ENCODE measurements around the gene LRMDA.

The LRMDA gene

DNA sequence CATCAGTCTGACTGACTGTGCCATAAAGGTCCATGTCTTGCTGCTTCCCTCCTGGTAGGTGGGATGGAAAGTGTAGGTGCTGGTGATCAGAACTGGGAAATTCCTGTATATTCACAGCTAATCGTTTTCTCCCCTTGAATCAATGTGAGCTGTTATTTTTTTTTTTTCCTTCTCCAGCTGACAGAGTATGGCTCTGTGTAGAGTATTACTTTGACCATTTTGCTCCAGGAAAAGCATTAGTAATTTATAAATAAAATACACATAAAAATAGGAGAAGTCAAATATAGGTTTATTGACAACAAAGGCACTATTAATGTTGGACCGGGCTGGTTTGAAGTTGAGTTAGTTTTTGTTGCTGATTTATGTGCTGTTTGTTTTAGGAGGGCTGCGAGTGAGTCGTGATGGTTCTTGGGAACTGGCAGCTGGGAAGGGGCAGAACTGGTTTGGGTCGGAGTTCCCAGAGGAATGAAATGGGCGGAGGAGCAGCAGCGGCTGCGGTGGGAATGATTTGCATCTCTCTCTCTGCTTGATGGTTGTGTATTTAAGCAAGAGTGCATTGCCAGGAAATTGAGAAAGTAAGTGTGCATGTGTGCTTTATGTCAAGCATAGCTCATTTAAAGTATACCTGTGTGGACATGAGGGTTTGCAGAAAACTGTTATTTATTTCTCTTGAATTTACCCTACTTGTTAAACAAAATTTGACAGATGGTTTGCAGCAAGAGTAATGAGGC, 80.9 kb downstream of the LRMDA start:
- CTCF ChIA-PET, result no interaction called here
- Histone ChIP-seq H3K36me3 (ENCODE audit: control insufficient read depth in 2 of 2, insufficient read depth in 1 of 2, low read length in 2 of 2) (no peaks in the 10 kb centered on the region), H3K27ac (ENCODE audit: extremely low read depth, low read depth, low read length) (peak overlapping the region; percentile 24; the same call in 1 of the 2 replicates), H3K4me3 (ENCODE audit: low read depth, low read length) (no peak overlapping the region), H3K4me1 (ENCODE audit: control insufficient read depth, insufficient read depth, low read length) (peaks cover 29% of the 10 kb centered on the region), H3K9me3 (ENCODE audit: control insufficient read depth, insufficient read depth, low read depth, low read length) (no peaks in the 10 kb centered on the region)
- POLR2A ChIA-PET, result interaction anchor here (0.7 to 1.5 kb wide), 2 partner anchors 111 to 229 kb away, joined by 3 to 7 read pairs; partner anchors contain the start of gene ZNF503
- TF ChIP-seq, protein P1, sequence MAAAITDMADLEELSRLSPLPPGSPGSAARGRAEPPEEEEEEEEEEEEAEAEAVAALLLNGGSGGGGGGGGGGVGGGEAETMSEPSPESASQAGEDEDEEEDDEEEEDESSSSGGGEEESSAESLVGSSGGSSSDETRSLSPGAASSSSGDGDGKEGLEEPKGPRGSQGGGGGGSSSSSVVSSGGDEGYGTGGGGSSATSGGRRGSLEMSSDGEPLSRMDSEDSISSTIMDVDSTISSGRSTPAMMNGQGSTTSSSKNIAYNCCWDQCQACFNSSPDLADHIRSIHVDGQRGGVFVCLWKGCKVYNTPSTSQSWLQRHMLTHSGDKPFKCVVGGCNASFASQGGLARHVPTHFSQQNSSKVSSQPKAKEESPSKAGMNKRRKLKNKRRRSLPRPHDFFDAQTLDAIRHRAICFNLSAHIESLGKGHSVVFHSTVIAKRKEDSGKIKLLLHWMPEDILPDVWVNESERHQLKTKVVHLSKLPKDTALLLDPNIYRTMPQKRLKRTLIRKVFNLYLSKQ (tag by site-specific recombination; IDR thresholded peaks at IDR 0.05; ENCODE audit: borderline replicate concordance), result no peak
- TF ChIP-seq, protein P2, sequence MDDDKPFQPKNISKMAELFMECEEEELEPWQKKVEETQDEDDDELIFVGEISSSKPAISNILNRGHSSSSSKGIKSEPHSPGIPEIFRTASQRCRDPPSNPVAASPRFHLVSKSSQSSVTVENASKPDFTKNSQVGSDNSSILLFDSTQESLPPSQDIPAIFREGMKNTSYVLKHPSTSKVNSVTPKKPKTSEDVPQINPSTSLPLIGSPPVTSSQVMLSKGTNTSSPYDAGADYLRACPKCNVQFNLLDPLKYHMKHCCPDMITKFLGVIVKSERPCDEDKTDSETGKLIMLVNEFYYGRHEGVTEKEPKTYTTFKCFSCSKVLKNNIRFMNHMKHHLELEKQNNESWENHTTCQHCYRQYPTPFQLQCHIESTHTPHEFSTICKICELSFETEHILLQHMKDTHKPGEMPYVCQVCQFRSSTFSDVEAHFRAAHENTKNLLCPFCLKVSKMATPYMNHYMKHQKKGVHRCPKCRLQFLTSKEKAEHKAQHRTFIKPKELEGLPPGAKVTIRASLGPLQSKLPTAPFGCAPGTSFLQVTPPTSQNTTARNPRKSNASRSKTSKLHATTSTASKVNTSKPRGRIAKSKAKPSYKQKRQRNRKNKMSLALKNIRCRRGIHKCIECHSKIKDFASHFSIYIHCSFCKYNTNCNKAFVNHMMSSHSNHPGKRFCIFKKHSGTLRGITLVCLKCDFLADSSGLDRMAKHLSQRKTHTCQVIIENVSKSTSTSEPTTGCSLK (tag by site-specific recombination; IDR thresholded peaks at IDR 0.05), result no peak
- 0 out of 2 replicates have a peak, but pooled peaks have one; percentile 23 for TF ChIP-seq GFI1B (tag by site-specific recombination; IDR thresholded peaks at IDR 0.05)
- TF ChIP-seq, protein P3, sequence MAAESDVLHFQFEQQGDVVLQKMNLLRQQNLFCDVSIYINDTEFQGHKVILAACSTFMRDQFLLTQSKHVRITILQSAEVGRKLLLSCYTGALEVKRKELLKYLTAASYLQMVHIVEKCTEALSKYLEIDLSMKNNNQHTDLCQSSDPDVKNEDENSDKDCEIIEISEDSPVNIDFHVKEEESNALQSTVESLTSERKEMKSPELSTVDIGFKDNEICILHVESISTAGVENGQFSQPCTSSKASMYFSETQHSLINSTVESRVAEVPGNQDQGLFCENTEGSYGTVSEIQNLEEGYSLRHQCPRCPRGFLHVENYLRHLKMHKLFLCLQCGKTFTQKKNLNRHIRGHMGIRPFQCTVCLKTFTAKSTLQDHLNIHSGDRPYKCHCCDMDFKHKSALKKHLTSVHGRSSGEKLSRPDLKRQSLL (tag by site-specific recombination; IDR thresholded peaks at IDR 0.05), result no peak
- TF ChIP-seq ZNF837 (tag by site-specific recombination; IDR thresholded peaks at IDR 0.05), result no peak
- TF ChIP-seq ZNF561 (tag by site-specific recombination; IDR thresholded peaks at IDR 0.05; ENCODE audit: borderline replicate concordance), result 0 out of 2 replicates have a peak, but pooled peaks have one; percentile 22
- TF ChIP-seq, protein P4, sequence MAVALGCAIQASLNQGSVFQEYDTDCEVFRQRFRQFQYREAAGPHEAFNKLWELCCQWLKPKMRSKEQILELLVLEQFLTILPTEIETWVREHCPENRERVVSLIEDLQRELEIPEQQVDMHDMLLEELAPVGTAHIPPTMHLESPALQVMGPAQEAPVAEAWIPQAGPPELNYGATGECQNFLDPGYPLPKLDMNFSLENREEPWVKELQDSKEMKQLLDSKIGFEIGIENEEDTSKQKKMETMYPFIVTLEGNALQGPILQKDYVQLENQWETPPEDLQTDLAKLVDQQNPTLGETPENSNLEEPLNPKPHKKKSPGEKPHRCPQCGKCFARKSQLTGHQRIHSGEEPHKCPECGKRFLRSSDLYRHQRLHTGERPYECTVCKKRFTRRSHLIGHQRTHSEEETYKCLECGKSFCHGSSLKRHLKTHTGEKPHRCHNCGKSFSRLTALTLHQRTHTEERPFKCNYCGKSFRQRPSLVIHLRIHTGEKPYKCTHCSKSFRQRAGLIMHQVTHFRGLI (tag by site-specific recombination; IDR thresholded peaks at IDR 0.05), result no peak
- no peak for TF ChIP-seq BCL11B (tag by site-specific recombination; IDR thresholded peaks at IDR 0.05; ENCODE audit: low read depth)
- peak; percentile 67; the same call in 1 of the 2 replicates for TF ChIP-seq WT1 (tag by site-specific recombination; IDR thresholded peaks at IDR 0.05)
- TF ChIP-seq, protein P5, sequence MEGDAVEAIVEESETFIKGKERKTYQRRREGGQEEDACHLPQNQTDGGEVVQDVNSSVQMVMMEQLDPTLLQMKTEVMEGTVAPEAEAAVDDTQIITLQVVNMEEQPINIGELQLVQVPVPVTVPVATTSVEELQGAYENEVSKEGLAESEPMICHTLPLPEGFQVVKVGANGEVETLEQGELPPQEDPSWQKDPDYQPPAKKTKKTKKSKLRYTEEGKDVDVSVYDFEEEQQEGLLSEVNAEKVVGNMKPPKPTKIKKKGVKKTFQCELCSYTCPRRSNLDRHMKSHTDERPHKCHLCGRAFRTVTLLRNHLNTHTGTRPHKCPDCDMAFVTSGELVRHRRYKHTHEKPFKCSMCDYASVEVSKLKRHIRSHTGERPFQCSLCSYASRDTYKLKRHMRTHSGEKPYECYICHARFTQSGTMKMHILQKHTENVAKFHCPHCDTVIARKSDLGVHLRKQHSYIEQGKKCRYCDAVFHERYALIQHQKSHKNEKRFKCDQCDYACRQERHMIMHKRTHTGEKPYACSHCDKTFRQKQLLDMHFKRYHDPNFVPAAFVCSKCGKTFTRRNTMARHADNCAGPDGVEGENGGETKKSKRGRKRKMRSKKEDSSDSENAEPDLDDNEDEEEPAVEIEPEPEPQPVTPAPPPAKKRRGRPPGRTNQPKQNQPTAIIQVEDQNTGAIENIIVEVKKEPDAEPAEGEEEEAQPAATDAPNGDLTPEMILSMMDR (tag by site-specific recombination; IDR thresholded peaks at IDR 0.05), result 0 out of 2 replicates have a peak, but pooled peaks have one; percentile 15
- no peak for TF ChIP-seq ZNF266 (tag by site-specific recombination; IDR thresholded peaks at IDR 0.05; ENCODE audit: low read depth)
- TF ChIP-seq ZNF670 (tag by site-specific recombination; IDR thresholded peaks at IDR 0.05; ENCODE audit: low read depth), result no peak
- TF ChIP-seq ZNF114 (tag by site-specific recombination; IDR thresholded peaks at IDR 0.05), result no peak
- no peak for TF ChIP-seq ZNF423 (tag by site-specific recombination; IDR thresholded peaks at IDR 0.05)
- TF ChIP-seq, protein P6, sequence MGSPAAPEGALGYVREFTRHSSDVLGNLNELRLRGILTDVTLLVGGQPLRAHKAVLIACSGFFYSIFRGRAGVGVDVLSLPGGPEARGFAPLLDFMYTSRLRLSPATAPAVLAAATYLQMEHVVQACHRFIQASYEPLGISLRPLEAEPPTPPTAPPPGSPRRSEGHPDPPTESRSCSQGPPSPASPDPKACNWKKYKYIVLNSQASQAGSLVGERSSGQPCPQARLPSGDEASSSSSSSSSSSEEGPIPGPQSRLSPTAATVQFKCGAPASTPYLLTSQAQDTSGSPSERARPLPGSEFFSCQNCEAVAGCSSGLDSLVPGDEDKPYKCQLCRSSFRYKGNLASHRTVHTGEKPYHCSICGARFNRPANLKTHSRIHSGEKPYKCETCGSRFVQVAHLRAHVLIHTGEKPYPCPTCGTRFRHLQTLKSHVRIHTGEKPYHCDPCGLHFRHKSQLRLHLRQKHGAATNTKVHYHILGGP (tag by site-specific recombination; IDR thresholded peaks at IDR 0.05), result no peak
- no peak for TF ChIP-seq SP3 (tag by site-specific recombination; IDR thresholded peaks at IDR 0.05)
- TF ChIP-seq, protein P7, sequence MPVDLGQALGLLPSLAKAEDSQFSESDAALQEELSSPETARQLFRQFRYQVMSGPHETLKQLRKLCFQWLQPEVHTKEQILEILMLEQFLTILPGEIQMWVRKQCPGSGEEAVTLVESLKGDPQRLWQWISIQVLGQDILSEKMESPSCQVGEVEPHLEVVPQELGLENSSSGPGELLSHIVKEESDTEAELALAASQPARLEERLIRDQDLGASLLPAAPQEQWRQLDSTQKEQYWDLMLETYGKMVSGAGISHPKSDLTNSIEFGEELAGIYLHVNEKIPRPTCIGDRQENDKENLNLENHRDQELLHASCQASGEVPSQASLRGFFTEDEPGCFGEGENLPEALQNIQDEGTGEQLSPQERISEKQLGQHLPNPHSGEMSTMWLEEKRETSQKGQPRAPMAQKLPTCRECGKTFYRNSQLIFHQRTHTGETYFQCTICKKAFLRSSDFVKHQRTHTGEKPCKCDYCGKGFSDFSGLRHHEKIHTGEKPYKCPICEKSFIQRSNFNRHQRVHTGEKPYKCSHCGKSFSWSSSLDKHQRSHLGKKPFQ (tag by site-specific recombination; IDR thresholded peaks at IDR 0.05), result peak; percentile 60; the same call in 1 of the 2 replicates
- 0 out of 2 replicates have a peak, but pooled peaks have one; percentile 18 for TF ChIP-seq ZNF596 (tag by site-specific recombination; IDR thresholded peaks at IDR 0.05)
- TF ChIP-seq, protein P8, sequence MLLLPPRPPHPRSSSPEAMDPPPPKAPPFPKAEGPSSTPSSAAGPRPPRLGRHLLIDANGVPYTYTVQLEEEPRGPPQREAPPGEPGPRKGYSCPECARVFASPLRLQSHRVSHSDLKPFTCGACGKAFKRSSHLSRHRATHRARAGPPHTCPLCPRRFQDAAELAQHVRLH (tag by site-specific recombination; IDR thresholded peaks at IDR 0.05), result no peak
- TF ChIP-seq ZNF76 (tag by site-specific recombination; IDR thresholded peaks at IDR 0.05; ENCODE audit: borderline replicate concordance, low read depth), result peak; percentile 48; the same call in 1 of the 2 replicates
- no peak for TF ChIP-seq ZNF544 (tag by site-specific recombination; IDR thresholded peaks at IDR 0.05)
- no peak for TF ChIP-seq ZBTB1 (tag by site-specific recombination; IDR thresholded peaks at IDR 0.05)
- TF ChIP-seq ZNF426 (tag by site-specific recombination; IDR thresholded peaks at IDR 0.05), result no peak
- no peak for TF ChIP-seq ZBTB21 (tag by site-specific recombination; IDR thresholded peaks at IDR 0.05)
- 0 out of 2 replicates have a peak, but pooled peaks have one; percentile 50 for TF ChIP-seq ZNF843 (tag by site-specific recombination; IDR thresholded peaks at IDR 0.05)
